ENCODE data around the gene INTS6L. TPM values are rescaled to one million over a fixed set of nuclear protein-coding genes. Genes with fewer than 3 reads are reported as not detected.

Gene INTS6L
- polyA plus RNA-seq, 1 donor from 2014 or later: 57.1 TPM

DNA sequence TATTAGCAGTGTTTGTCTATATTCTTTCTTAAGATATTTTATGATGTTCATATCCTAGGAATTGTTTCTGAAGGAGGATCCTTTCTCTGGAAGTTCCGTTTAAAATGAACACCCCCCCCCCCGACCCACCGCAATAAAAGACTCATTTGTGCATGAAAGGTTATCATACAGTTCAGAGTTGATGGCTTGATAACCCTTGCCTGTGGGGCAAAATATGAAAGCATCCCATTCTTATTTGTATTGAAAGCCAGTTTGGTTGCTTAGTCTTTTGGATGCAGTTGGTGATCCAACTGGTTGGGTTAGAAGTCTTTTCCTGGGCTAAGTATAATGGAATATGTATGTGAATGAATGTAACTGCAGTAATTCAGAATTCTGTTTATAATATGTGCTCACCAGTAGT, 8.3 kb downstream of the INTS6L start:
- Histone ChIP-seq H3K27ac (ENCODE audit: low read length) (no peak overlapping the region), H3F3A (ENCODE audit: insufficient read depth, low read length, poor library complexity, severe bottlenecking) (no peaks in the 10 kb centered on the region)

DNA sequence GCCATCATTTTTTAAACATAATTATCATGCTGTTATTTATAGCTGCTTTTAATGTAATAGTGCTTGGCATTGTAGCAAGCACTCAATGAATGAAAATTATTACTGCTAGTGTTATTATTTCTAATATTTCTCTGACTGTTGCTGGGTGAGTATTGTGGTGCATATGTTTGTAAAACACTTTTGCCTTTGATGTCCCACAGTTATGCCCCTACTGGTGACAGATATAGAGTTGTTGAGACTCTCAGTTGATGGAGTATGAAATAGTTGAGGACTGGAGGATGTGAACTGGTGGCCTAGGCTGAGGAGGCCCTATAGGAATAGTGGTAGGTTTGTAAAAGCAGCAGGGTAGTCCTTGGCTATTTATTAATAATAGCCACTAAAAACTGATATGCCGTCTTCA, 9.6 kb downstream of the INTS6L start:
- Histone ChIP-seq H3K36me3 (ENCODE audit: insufficient read depth, low read length) (no peaks in the 10 kb centered on the region), H4K20me1 (ENCODE audit: insufficient read depth) (no peaks in the 10 kb centered on the region), H3K27me3 (ENCODE audit: insufficient read depth, low read depth, low read length) (no peaks in the 10 kb centered on the region), H2AFZ (ENCODE audit: low read depth, low read length) (no peak overlapping the region), H3K27ac (ENCODE audit: low read length) (no peak overlapping the region), H3K4me3 (ENCODE audit: low read length) (no peak overlapping the region), H3K9ac (ENCODE audit: low read length) (no peak overlapping the region), H3K9me3 (ENCODE audit: low read length) (no peaks in the 10 kb centered on the region), H3K79me2 (replicated peaks; ENCODE audit: insufficient read depth, low read length) (no peaks in the 10 kb centered on the region), H3K4me2 (ENCODE audit: low read length) (no peak overlapping the region), H3K9me2 (ENCODE audit: insufficient read depth, low read length) (no peaks in the 10 kb centered on the region), H3F3A (ENCODE audit: insufficient read depth, low read length, poor library complexity, severe bottlenecking) (no peaks in the 10 kb centered on the region)
- TF ChIP-seq, protein P1, sequence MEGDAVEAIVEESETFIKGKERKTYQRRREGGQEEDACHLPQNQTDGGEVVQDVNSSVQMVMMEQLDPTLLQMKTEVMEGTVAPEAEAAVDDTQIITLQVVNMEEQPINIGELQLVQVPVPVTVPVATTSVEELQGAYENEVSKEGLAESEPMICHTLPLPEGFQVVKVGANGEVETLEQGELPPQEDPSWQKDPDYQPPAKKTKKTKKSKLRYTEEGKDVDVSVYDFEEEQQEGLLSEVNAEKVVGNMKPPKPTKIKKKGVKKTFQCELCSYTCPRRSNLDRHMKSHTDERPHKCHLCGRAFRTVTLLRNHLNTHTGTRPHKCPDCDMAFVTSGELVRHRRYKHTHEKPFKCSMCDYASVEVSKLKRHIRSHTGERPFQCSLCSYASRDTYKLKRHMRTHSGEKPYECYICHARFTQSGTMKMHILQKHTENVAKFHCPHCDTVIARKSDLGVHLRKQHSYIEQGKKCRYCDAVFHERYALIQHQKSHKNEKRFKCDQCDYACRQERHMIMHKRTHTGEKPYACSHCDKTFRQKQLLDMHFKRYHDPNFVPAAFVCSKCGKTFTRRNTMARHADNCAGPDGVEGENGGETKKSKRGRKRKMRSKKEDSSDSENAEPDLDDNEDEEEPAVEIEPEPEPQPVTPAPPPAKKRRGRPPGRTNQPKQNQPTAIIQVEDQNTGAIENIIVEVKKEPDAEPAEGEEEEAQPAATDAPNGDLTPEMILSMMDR (IDR thresholded peaks at IDR 0.05; ENCODE audit: poor library complexity, severe bottlenecking): no peak
- TF ChIP-seq EP300 (conservative IDR thresholded peaks at IDR 0.05; ENCODE audit: poor library complexity, severe bottlenecking) (no peak), TAF1 (IDR thresholded peaks at IDR 0.05; ENCODE audit: low read depth) (no peak), RAD21 (conservative IDR thresholded peaks at IDR 0.05) (no peak)

More for the DNA sequence above, 8.3 kb downstream of the INTS6L start:
- Histone ChIP-seq H3K9me3 (ENCODE audit: low read length) (no peaks in the 10 kb centered on the region), H3K79me2 (replicated peaks; ENCODE audit: insufficient read depth, low read length) (peaks cover 2% of the 10 kb centered on the region), H3K9ac (ENCODE audit: low read length) (no peak overlapping the region), H3K4me2 (ENCODE audit: low read length) (no peak overlapping the region), H3K4me3 (ENCODE audit: low read length) (no peak overlapping the region), H3K27me3 (ENCODE audit: insufficient read depth, low read depth, low read length) (no peaks in the 10 kb centered on the region), H3K9me2 (ENCODE audit: insufficient read depth, low read length) (no peaks in the 10 kb centered on the region), H3K36me3 (ENCODE audit: insufficient read depth, low read length) (no peaks in the 10 kb centered on the region), H4K20me1 (ENCODE audit: insufficient read depth) (no peaks in the 10 kb centered on the region), H2AFZ (ENCODE audit: low read depth, low read length) (no peak overlapping the region)
- TF ChIP-seq EZH2 (IDR thresholded peaks at IDR 0.05; ENCODE audit: borderline replicate concordance, insufficient read depth, low read length, poor library complexity, severe bottlenecking): no peak
- TF ChIP-seq POLR2AphosphoS5 (IDR thresholded peaks at IDR 0.05): no peak
- no peak for TF ChIP-seq MXI1 (conservative IDR thresholded peaks at IDR 0.05; ENCODE audit: poor library complexity, severe bottlenecking)
- TF ChIP-seq, protein P1 (IDR thresholded peaks at IDR 0.05; ENCODE audit: poor library complexity, severe bottlenecking): no peak
- no peak for TF ChIP-seq SMC3 (conservative IDR thresholded peaks at IDR 0.05; ENCODE audit: poor library complexity)
- no peak for TF ChIP-seq TAF1 (IDR thresholded peaks at IDR 0.05; ENCODE audit: low read depth)
- TF ChIP-seq RAD21 (conservative IDR thresholded peaks at IDR 0.05): no peak
- TF ChIP-seq, protein P2, sequence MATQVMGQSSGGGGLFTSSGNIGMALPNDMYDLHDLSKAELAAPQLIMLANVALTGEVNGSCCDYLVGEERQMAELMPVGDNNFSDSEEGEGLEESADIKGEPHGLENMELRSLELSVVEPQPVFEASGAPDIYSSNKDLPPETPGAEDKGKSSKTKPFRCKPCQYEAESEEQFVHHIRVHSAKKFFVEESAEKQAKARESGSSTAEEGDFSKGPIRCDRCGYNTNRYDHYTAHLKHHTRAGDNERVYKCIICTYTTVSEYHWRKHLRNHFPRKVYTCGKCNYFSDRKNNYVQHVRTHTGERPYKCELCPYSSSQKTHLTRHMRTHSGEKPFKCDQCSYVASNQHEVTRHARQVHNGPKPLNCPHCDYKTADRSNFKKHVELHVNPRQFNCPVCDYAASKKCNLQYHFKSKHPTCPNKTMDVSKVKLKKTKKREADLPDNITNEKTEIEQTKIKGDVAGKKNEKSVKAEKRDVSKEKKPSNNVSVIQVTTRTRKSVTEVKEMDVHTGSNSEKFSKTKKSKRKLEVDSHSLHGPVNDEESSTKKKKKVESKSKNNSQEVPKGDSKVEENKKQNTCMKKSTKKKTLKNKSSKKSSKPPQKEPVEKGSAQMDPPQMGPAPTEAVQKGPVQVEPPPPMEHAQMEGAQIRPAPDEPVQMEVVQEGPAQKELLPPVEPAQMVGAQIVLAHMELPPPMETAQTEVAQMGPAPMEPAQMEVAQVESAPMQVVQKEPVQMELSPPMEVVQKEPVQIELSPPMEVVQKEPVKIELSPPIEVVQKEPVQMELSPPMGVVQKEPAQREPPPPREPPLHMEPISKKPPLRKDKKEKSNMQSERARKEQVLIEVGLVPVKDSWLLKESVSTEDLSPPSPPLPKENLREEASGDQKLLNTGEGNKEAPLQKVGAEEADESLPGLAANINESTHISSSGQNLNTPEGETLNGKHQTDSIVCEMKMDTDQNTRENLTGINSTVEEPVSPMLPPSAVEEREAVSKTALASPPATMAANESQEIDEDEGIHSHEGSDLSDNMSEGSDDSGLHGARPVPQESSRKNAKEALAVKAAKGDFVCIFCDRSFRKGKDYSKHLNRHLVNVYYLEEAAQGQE (IDR thresholded peaks at IDR 0.05; ENCODE audit: borderline replicate concordance): no peak
- no peak for TF ChIP-seq EP300 (conservative IDR thresholded peaks at IDR 0.05; ENCODE audit: poor library complexity, severe bottlenecking)

All from neural cell (in vitro differentiated cells).